ENCODE data around the gene CDR2L. TPM values are rescaled to one million over a fixed set of nuclear protein-coding genes. Genes with fewer than 3 reads are reported as not detected.

The CDR2L gene
- total RNA-seq, 4 donors from 2014 or later, result 5.6 to 8.6 (median 6.9) TPM

GRCh38 chr17:74954665-74955421 lies 32.6 kb upstream of the CDR2L start:
- Histone ChIP-seq H3K27ac (no peak overlapping the region), H3K4me1 (no peaks in the 10 kb centered on the region), H3K36me3 (no peaks in the 10 kb centered on the region), H3K4me3 (no peak overlapping the region), H3K27me3 (peaks cover 12% of the 10 kb centered on the region), H3K9me3 (no peaks in the 10 kb centered on the region)
- no peak for DNase-seq (ENCODE audit: low spot score in 2 of 2)
- no peak for TF ChIP-seq EP300 (IDR thresholded peaks at IDR 0.05)
- no peak for TF ChIP-seq CTCF (IDR thresholded peaks at IDR 0.05)
- TF ChIP-seq POLR2AphosphoS5 (IDR thresholded peaks at IDR 0.05), result no peak
- no peak for TF ChIP-seq POLR2A (IDR thresholded peaks at IDR 0.05)
- WGBS, result 74% methylated on average over 13 of the region's 13 CpGs

GRCh38 chr17:74956093-74956492 lies 31.3 kb upstream of the CDR2L start:
- no peak overlapping the region for H3K4me3 ChIP-seq
- H3K27ac ChIP-seq, result no peak overlapping the region
- DNase-seq (ENCODE audit: low spot score in 2 of 2), result no peak
- H3K36me3 ChIP-seq, result no peaks in the 10 kb centered on the region
- H3K4me1 ChIP-seq, result no peaks in the 10 kb centered on the region
- no peaks in the 10 kb centered on the region for H3K9me3 ChIP-seq
- peaks cover 12% of the 10 kb centered on the region for H3K27me3 ChIP-seq
- TF ChIP-seq CTCF (IDR thresholded peaks at IDR 0.05) (no peak), POLR2AphosphoS5 (IDR thresholded peaks at IDR 0.05) (no peak), EP300 (IDR thresholded peaks at IDR 0.05) (no peak), POLR2A (IDR thresholded peaks at IDR 0.05) (no peak)
- WGBS, result 77% methylated on average over 2 of the region's 4 CpGs

- H3K4me3 ChIP-seq, result no peak overlapping the region
- H3K27me3 ChIP-seq, result no peaks in the 10 kb centered on the region
- peak; percentile 84 to 89 for DNase-seq (ENCODE audit: low spot score in 2 of 2)
- TF ChIP-seq CTCF (IDR thresholded peaks at IDR 0.05) (peak; percentile 83 to 96), EP300 (IDR thresholded peaks at IDR 0.05) (no peak), POLR2AphosphoS5 (IDR thresholded peaks at IDR 0.05) (no peak), POLR2A (IDR thresholded peaks at IDR 0.05) (no peak)
- no peaks in the 10 kb centered on the region for H3K4me1 ChIP-seq
- WGBS, result 35% methylated on average over 12 of the region's 33 CpGs
- no peaks in the 10 kb centered on the region for H3K36me3 ChIP-seq
- no peaks in the 10 kb centered on the region for H3K9me3 ChIP-seq
- H3K27ac ChIP-seq, result no peak overlapping the region
Measured at GRCh38 chr17:74957935-74958740, 29.3 kb upstream of the CDR2L start.

- no peaks in the 10 kb centered on the region for H3K27me3 ChIP-seq
- no peak for DNase-seq (ENCODE audit: low spot score in 2 of 2)
- H3K27ac ChIP-seq, result no peak overlapping the region
- WGBS, result 69% methylated on average over 13 of the region's 14 CpGs
- no peaks in the 10 kb centered on the region for H3K9me3 ChIP-seq
- H3K4me1 ChIP-seq, result peaks cover 3% of the 10 kb centered on the region
- TF ChIP-seq EP300 (IDR thresholded peaks at IDR 0.05) (no peak), POLR2A (IDR thresholded peaks at IDR 0.05) (no peak), POLR2AphosphoS5 (IDR thresholded peaks at IDR 0.05) (no peak), CTCF (IDR thresholded peaks at IDR 0.05) (no peak)
- no peaks in the 10 kb centered on the region for H3K36me3 ChIP-seq
- no peak overlapping the region for H3K4me3 ChIP-seq
Measured at GRCh38 chr17:74959826-74960515, 27.5 kb upstream of the CDR2L start.
